HG03108 (cell line): ENCODE measurements around the gene ITPRID2.
"Not testable (repeated sequence)": the region's sequence is repeated elsewhere in the genome, so short reads cannot be mapped to it uniquely, and the experiment has no call there.

ENCODE experiments used
- ATAC-seq: cut with Tn5 transposase; IDR thresholded peaks from one replicate; pipeline ENCODE4 v1.9.1; 2021; ENCODE audit warnings: moderate library complexity; ENCODE audit not compliant: unreplicated experiment

ITPRID2 gene

GRCh38 chr2:181915102-181915501, 23.6 kb downstream of the ITPRID2 start:
- ATAC-seq: no peak

DNA sequence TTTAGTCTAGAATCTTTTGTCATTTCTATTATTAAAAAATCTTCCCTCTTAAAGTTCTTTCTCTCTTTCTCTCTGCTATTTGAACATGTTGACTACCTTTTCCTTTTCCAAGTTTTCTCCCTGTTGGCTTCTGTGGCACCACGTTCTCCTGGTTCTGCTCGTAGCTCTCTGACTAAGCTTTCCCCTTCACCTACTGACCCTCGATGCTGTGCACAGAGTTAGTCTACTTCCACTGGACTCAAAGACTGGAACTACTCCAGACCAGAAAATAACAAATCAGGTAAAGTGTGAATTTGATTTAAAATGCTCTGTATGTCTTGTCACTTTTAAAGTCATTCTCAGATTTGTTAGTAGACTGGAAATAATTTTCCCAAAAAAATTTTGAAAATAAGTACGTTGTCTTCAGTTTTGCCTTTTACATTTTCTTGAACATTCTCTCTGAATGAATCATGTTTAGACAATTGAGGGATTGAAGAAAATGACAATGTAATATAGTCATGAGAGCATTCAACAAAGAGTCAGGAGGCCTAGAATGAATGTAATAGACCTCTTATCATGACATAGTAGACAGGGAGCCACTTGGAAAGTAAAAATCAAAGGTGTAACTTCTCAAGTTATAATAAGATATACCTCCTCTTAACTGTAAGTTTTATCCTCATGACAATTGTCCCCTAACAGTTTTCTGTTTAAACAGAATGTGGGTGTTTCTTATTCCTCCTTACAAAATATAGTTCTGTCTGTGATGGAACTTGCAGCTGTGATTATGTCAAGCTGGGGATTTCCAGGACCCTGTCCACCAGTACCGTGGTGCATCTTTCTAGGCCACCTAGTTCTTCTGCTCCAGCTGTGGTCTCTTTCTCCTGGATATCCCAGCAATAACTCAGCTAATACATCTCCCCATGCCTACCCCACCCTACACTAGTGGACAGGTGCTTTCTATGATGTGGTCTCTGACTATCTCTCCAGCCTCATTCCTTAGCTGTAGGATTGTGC, 25.5 kb downstream of the ITPRID2 start:
- no peak for ATAC-seq

GRCh38 chr2:181918188-181918587, 26.7 kb downstream of the ITPRID2 start:
- no peak for ATAC-seq

DNA sequence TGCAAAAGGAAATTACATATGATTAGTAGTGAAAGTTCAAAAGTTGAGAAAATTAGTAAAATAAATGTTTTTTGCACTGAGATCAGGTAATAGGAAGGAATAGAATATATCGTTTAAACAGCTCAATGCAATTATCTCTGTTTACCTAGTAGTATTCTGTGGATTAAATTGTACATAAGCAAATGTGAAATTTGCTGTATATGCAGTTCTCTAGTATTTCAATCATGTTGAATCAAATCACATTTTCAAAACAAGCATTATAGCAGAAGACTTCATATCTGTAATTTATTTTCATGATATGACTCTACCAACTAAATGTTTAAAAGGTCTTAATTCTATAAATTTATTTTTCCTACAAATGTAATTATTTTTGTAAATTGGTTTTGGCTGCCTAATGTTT, 31.6 kb downstream of the ITPRID2 start:
- ATAC-seq: no peak

DNA sequence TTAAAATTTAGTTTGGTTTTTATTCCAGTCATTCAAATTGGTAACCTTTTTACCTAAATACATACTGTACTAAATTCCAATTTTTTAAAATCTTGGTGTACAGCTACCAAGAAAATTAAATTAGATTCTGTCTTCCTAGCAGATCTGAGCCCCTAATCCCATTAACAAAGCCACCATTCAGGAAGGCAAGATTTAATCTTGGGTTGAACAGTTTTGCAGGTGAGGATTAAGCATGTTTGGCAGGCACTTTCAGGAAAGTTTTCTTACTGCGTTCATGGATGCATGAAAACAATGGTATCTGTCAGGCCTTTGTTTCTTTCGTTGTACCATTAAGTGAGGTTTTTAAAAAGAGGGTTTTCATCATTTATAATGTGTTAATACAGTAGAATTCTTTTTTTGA, 32.8 kb downstream of the ITPRID2 start:
- ATAC-seq: no peak

DNA sequence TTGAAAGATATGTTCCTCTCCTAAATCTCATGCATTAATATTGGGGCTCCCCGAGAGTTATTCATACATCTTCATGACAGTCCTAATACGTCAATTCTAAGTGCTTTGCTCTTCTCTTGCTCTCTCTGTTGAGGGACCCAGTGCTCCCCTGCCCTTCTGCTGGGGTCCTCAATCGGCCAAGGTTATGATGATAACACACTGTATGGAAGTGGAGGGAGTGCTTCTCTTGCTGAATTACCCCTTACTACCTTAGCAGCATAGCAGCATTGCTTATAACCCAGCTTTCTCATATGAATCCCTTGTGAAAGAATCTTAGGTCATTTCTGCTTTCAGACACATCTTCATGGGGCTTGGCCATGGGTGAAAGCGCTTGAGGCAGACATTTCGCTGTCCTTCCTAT, 43.2 kb downstream of the ITPRID2 start:
- no peak for ATAC-seq

- ATAC-seq: no peak
Observed at GRCh38 chr2:181937473-181937872, 45.9 kb downstream of the ITPRID2 start.

DNA sequence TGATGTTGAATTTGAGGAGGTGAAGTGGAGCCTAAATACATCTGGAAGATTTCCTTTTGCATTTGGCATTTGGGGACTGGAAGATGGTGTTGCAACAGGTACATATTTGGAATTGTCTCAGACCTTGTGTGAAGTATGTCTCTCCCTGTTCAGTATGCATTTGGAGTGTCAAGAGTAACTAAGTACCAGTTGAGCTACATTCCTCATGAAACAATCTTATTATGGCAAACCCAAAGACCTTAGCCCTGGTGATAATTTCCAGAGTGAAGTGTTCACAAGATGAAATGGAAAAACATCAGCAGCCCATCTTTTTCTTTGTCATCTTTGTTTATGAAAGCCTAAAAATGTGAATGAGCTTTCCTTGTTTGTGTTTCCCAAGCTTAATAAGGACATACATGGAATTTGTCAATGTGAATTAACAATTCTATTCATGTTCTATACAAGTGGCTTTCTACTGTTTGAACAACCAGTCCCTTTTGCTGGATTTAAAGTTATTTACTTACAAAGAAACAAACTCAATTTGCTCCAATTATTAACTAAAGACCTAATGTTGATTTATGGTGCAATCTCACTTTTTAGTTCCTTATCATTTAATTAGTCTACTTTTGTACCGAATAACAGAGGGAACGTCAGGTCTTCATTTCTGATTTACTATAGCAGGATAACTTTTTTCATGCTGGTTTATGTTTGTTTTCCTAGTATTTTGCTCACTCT, 52.0 kb downstream of the ITPRID2 start:
- ATAC-seq: no peak

- no peak for ATAC-seq
Observed at GRCh38 chr2:181944164-181944913, 52.8 kb downstream of the ITPRID2 start.

DNA sequence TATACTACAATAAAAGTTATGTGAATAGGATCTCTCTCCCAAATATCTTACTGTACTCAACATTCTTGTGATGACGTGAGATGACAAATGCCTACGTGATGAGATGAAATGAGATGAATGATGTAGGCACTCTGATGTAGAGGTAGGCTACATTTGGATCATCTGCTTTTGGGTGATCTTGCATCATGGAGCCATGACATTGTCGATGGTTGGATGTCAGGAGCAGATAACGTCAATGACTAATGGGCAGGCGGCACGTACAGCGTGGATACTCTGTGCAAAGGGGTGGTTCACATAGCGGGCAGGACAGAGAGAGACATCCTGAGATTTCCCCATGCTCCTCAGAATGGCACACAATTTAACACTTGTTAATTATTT, 53.4 kb downstream of the ITPRID2 start:
- ATAC-seq: no peak

DNA sequence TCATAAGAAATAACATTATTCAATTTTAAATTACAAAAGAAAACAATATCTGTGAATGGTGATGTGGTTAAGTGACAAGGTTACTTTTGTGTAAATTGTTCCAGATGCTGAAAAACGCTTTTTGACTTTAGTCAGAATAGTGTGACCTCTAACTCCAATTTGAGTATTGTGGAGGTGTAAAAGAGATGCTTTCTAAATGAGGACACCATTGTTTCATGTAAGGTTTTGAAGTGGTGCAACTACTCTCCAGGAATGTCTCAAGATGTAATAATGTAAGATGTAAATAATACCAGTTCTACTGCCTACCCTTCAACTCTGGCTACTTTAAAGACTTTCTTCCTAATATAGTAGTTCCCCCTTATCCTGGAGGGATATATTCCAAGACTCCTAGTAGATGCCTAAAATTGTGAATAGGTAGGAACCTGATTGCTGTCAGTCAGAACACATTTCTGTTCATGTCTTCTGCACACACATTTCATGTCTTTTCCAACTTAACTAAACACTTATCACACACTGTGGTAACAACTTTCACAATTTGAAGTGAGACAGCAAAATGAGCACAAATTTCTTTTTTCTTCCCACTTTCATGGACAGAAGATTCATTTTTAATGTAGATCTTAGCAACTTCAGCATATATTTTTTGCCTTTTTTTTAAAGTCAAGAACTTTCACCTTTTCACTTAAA, 55.1 kb downstream of the ITPRID2 start:
- ATAC-seq: no peak

- no peak for ATAC-seq
Observed at GRCh38 chr2:181947273-181947672, 55.7 kb downstream of the ITPRID2 start.

GRCh38 chr2:181948227-181948626, 56.7 kb downstream of the ITPRID2 start:
- ATAC-seq: no peak

- ATAC-seq: no peak
Observed at GRCh38 chr2:181949047-181949446, 57.5 kb downstream of the ITPRID2 start.

DNA sequence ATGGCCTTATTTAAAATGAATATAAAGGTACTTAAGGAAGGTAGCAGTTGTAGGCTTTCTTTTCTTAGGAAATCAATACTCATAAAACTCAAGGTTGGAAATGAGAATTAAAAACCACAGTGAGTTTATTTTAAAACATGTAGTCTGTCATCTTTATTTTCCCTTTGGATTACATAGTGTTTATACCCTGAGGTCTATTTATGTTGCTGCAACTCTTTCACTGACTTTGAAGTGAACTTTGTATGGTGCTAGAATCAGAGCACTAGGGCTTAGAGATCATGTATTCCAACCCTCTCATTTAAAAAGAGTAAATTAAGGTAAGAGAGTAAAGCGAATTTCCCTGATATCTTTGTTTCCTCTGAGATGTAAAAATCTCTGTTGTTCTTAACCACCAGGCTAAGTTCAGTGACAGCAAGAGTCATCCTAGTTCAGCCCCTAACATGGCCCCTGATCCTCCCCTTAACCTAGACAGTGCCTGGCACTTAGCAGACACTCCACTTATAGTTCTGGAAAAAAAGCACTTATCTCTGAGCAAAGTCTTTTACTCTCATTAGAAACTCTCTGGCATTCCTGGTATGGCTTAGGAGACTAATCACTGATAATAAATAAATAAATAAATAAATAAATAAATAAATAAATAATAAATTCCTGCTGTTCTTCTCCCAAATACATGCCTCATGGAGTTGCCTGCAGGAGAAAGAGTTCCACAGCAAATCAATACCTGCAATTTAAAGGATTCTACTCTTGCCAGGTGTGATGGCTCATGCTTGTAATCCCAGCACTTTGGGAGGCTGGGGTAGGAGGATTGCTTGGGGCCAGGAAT, 61.1 kb downstream of the ITPRID2 start:
- ATAC-seq: no peak

GRCh38 chr2:181953881-181954537, 62.5 kb downstream of the ITPRID2 start:
- peak; percentile 69 for ATAC-seq

- ATAC-seq: peak; percentile 13
Observed at GRCh38 chr2:181954538-181954883, 63.0 kb downstream of the ITPRID2 start.

- ATAC-seq: no peak
Observed at GRCh38 chr2:181955010-181955409, 63.5 kb downstream of the ITPRID2 start.

DNA sequence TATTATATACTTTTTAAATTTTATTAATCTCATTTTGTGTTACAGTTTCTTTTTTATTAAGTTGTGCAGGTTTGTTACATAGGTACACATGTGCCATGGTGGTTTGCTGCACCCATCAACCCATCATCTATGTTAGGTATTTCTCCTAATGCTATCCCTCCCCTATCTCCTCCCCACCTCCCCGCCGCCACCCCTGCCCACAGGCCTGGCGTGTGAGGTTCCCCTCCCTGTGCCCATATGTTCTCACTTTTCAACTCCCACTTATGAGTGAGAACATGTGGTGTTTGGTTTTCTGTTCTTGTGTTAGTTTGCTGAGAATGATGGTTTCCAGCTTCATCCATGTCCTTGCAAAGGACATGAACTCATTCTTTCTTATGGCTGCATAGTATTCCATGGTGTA, 64.3 kb downstream of the ITPRID2 start:
- ATAC-seq: not testable (repeated sequence)

- no peak for ATAC-seq
Observed at GRCh38 chr2:181957668-181958067, 66.1 kb downstream of the ITPRID2 start.
